H1 (cell line): Measurements from ENCODE around the gene FAF2. TPM values are rescaled to one million over a fixed set of nuclear protein-coding genes. Genes with fewer than 3 reads are reported as not detected.

Source experiments
- polyA plus RNA-seq, 7 experiments: library from polyadenylated mRNA; depleted of rRNA in 3 of 7; stranded (reverse) in 5 of 7; unstranded in 2 of 7; fragments of >200 nt in 5 of 7; fragments of 200-250 nt in 2 of 7; gene quantifications; 1 replicate in 5 of 7; 2 replicates in 1 of 7; 4 replicates in 1 of 7; pipeline versions ENCODE4 v1.2.1 to v1.2.3, GENCODE V29; 2011 to 2013; ENCODE audit warnings: missing spikeins in 2 of 7, mixed read lengths in 2 of 7
- small RNA-seq: library from polyadenylated mRNA; stranded (forward); fragments of <200 nt; extraction: miRNeasy Mini kit (QIAGEN cat#:217004); gene quantifications from one replicate; pipeline ENCODE3, GENCODE V24; 2013; ENCODE audit not compliant: insufficient read depth
- total RNA-seq: library from RNA; stranded (reverse); fragmentation: NEBNext Ultra II Directional; extraction: Animal tissue kit (Norgen Biotek cat#: 25700); gene quantifications from 2 replicates; pipeline ENCODE4 v1.2.1, GENCODE V29; 2021

FAF2 gene
- total and polyA plus RNA-seq, 2 of the 8 experiments (the other 6 are each of a cell fraction or from before 2014, with no cell fraction given): 20.8 to 35.8 TPM

Small RNA genes lying within 50 kb of the gene (small RNA-seq; reads per million reads assigned to genes)
- gene AC010297.1 (not detected), gene RF00019 (not detected), gene RN7SL684P (not detected)

Other genes with a start within 250 kb of the FAF2 start
- 16.6 and 21.2 TPM in 2 replicates for gene SIMC1, start 210.0 kb upstream of the FAF2 start, total RNA-seq
- 11.3 and 12.3 TPM in 2 replicates for gene SIMC1, start 210.0 kb upstream of the FAF2 start, polyA plus RNA-seq (2011; rRNA removed)
- 88.0 and 96.4 TPM in 2 replicates for gene KIAA1191, start 86.6 kb upstream of the FAF2 start, total RNA-seq
- 86.4 and 107 TPM in 2 replicates for gene KIAA1191, start 86.6 kb upstream of the FAF2 start, polyA plus RNA-seq (2011; rRNA removed)
- 6.7 and 7.4 TPM in 2 replicates for gene ARL10, start 82.9 kb upstream of the FAF2 start, total RNA-seq
- 3.1 and 3.6 TPM in 2 replicates for gene ARL10, start 82.9 kb upstream of the FAF2 start, polyA plus RNA-seq (2011; rRNA removed)
- 65.2 and 65.9 TPM in 2 replicates for gene NOP16, start 59.8 kb upstream of the FAF2 start, total RNA-seq
- 46.9 and 49.7 TPM in 2 replicates for gene NOP16, start 59.8 kb upstream of the FAF2 start, polyA plus RNA-seq (2011; rRNA removed)
- 95.5 and 104 TPM in 2 replicates for gene HIGD2A, start 59.6 kb upstream of the FAF2 start, total RNA-seq
- gene HIGD2A, start 59.6 kb upstream of the FAF2 start, polyA plus RNA-seq (2011; rRNA removed): 264 and 314 TPM in 2 replicates
- gene CLTB, start 31.8 kb upstream of the FAF2 start, total RNA-seq: 25.9 and 29.2 TPM in 2 replicates
- gene CLTB, start 31.8 kb upstream of the FAF2 start, polyA plus RNA-seq (2011; rRNA removed): 34.9 and 47.7 TPM in 2 replicates
- 164 and 178 TPM in 2 replicates for gene RNF44, start 89.0 kb downstream of the FAF2 start, total RNA-seq
- 54.7 and 109 TPM in 2 replicates for gene RNF44, start 89.0 kb downstream of the FAF2 start, polyA plus RNA-seq (2011; rRNA removed)
- gene CDHR2, start 101.0 kb downstream of the FAF2 start, total RNA-seq: 0.43 and 0.69 TPM in 2 replicates
- gene CDHR2, start 101.0 kb downstream of the FAF2 start, polyA plus RNA-seq (2011; rRNA removed): 0.02 and 0.06 TPM in 2 replicates
- 12.0 and 12.8 TPM in 2 replicates for gene GPRIN1, start 161.8 kb downstream of the FAF2 start, total RNA-seq
- gene GPRIN1, start 161.8 kb downstream of the FAF2 start, polyA plus RNA-seq (2011; rRNA removed): 3.3 TPM in 2 replicates
- 5.9 and 6.9 TPM in 2 replicates for gene SNCB, start 182.1 kb downstream of the FAF2 start, total RNA-seq
- 4.2 and 8.9 TPM in 2 replicates for gene SNCB, start 182.1 kb downstream of the FAF2 start, polyA plus RNA-seq (2011; rRNA removed)
- 0.63 and 0.97 TPM in 2 replicates for gene EIF4E1B, start 182.3 kb downstream of the FAF2 start, total RNA-seq
- gene EIF4E1B, start 182.3 kb downstream of the FAF2 start, polyA plus RNA-seq (2011; rRNA removed): 1.3 and 1.9 TPM in 2 replicates
- gene TSPAN17, start 199.1 kb downstream of the FAF2 start, total RNA-seq: 53.7 and 54.7 TPM in 2 replicates
- 41.5 and 54.8 TPM in 2 replicates for gene TSPAN17, start 199.1 kb downstream of the FAF2 start, polyA plus RNA-seq (2011; rRNA removed)